Measurements from ENCODE around the gene TRIM23.

TRIM23 gene

GRCh38 chr5:65566505-65566904 is 57.6 kb downstream of the TRIM23 start:
- no peak for DNase-seq (ENCODE audit: low read depth in 2 of 2)

GRCh38 chr5:65563777-65564176 is 60.4 kb downstream of the TRIM23 start:
- no peak for DNase-seq (ENCODE audit: low read depth in 2 of 2)

DNA sequence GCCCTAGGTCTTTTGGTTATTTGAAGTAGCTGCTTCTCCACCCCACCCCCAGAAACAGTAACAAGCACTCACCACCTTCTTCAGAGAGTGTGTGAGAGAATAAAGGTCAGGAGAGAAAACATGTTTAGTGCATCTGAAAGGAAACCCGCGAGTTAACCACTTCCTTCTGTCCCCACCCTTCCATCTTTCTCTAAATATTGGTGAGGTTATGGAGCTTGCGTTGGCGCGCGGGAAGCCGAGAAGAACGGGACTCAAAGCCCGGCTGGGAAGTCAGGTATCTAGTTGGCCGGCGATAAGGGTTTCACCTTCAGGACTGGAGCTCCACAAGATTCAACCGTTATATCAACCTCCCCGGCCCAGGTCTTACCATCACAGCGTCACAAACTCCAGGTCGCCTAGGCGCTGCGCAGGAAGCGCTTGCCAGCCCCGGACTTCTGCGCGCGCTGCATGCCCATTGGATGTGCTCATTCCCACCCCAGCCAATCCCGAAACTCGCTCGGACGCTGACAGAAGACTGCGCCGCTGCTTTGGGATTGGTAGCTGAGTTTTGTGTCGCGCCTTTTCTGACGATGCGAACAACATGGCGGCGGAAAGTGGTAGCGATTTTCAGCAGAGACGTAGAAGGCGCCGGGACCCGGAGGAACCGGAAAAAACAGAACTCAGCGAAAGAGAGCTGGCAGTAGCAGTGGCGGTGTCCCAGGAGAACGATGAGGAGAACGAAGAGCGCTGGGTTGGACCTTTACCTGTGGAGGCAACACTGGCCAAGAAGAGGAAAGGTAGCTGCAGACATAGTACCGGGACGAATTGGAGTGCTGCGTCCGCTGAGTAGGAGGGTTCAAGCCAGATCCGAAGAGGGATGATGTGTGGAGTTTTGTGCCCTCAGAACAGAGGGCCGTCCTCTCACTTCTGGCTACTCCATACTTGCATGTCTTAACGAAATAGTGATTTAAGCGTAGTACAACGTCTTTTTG is 61.1 kb downstream of the TRIM23 start, which contains the start of the genes CENPK and PPWD1:
TSS of gene CENPK (minus strand) at position 438 of the 971 bp plus-strand sequence. CDS start 8,261 bp downstream, outside the sequence.
TSS of gene PPWD1 (plus strand) at position 566 of the 971 bp plus-strand sequence. CDS start at position 581, 15 bp downstream.
- DNase-seq (ENCODE audit: low read depth in 2 of 2): peak; percentile 89

- no peak for DNase-seq (ENCODE audit: low read depth in 2 of 2)
Measured at GRCh38 chr5:65556718-65557117, 67.4 kb downstream of the TRIM23 start.

GRCh38 chr5:65556181-65556580 is 68.0 kb downstream of the TRIM23 start:
- DNase-seq (ENCODE audit: low read depth in 2 of 2): no peak

DNA sequence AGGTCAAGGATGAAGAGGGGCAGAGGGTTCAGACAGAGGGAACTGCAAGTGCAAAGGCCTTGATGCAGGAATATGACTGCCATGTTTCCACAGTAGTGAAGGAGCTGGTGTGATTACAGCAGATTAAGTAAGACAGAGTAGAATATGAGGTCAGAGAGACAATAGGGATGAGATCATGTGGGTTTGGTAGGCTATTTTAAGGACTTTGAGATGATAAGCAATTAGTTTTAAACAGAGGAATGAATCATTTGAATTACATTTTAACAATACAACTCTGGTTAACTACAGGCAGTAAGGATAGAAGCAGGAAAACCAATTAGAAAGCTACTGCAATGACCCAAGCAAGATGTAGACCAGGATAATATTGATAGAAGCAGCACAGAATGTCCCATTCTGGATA is 68.8 kb downstream of the TRIM23 start:
- no peak for DNase-seq (ENCODE audit: low read depth in 2 of 2)

DNA sequence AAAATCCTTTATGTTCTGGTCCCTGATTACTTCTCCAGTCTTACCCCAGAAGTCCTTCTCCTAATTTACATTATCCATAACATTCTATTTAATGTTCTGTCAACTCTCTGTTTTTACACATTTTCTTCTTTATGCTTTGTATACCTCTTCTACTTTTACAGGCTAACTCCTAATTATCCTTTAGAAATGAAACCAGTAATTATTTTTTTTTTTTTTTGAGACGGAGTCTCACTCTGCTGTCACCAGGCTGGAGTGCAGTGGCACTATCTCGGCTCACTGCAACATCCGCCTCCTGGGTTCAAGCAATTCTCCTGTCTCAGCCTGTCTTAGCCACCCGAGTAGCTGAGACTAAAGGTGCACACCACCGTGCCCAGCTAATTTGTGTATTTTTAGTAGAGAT is 70.2 kb downstream of the TRIM23 start:
- DNase-seq (ENCODE audit: low read depth in 2 of 2): no peak

GRCh38 chr5:65548281-65548680 is 75.9 kb downstream of the TRIM23 start:
- no peak for DNase-seq (ENCODE audit: low read depth in 2 of 2)

DNA sequence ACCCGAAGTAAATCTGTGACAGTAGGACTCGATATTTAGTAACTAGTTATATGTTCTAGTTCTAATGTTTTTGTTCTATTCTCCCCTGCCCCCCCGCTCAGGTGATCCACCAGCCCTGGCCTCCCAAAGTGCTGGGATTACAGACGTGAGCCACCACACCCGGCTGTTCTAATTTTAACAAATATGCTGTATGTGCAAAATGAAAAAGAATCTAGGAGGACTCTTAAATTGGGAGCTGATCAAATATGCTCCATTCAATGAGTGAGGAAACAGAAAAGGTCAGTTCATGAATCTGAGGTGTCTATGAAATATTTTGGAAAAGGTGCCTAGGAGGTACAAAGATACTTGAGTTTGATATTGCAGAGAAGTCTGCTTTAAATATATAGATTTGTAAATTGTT is 78.0 kb downstream of the TRIM23 start:
- DNase-seq (ENCODE audit: low read depth in 2 of 2): no peak

- no peak for DNase-seq (ENCODE audit: low read depth in 2 of 2)
Measured at GRCh38 chr5:65544473-65544872, 79.7 kb downstream of the TRIM23 start.

DNA sequence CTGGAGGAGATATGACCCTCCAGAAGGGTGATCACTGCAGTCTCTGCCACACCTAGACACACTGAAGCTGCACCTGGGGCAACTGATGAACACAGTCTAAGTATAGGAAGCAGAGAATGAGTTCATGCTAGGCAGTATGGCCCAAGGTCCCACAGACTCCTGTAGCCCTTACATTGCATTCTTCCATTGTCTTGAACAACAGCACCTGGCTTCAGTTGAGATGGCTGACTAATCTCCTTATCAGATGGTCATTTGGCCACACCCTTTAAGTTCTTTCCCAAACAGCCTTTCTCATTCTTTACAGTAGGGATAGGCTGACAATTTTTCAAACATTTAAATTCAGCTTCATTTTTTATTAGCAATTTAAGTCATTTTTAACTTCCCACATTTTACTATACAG is 84.3 kb downstream of the TRIM23 start:
- DNase-seq (ENCODE audit: low read depth in 2 of 2): no peak
